GM19238 (cell line): Measurements from ENCODE around the gene ARID5A.
A peak's percentile ranks its signal among the peaks of the same experiment; 100 is the strongest.

Experiments
- DNase-seq: peaks from one replicate; pipeline ENCODE4 v3.0.0; 2011; ENCODE audit warnings: low spot score; ENCODE audit not compliant: insufficient read length

The ARID5A gene

GRCh38 chr2:96506016-96506906 is 30.3 kb upstream of the ARID5A start:
- no peak for DNase-seq

GRCh38 chr2:96506907-96507240 is 29.7 kb upstream of the ARID5A start:
- no peak for DNase-seq

- peak; percentile 81 for DNase-seq
Observed at GRCh38 chr2:96507957-96508520, 28.5 kb upstream of the ARID5A start.

GRCh38 chr2:96508521-96509113 is 27.9 kb upstream of the ARID5A start:
- DNase-seq: no peak

GRCh38 chr2:96509114-96509846 is 27.3 kb upstream of the ARID5A start:
- peak; percentile 63 for DNase-seq

- DNase-seq: no peak
Observed at GRCh38 chr2:96509847-96510230, 26.7 kb upstream of the ARID5A start.

- no peak for DNase-seq
Observed at GRCh38 chr2:96510931-96511595, 25.5 kb upstream of the ARID5A start.

- DNase-seq: no peak
Observed at GRCh38 chr2:96511851-96512250, 24.7 kb upstream of the ARID5A start.

- DNase-seq: no peak
Observed at GRCh38 chr2:96512341-96512740, 24.2 kb upstream of the ARID5A start.

- no peak for DNase-seq
Observed at GRCh38 chr2:96514521-96514920, 22.0 kb upstream of the ARID5A start.

- DNase-seq: no peak
Observed at GRCh38 chr2:96517079-96517478, 19.5 kb upstream of the ARID5A start.

GRCh38 chr2:96520231-96520630 is 16.3 kb upstream of the ARID5A start:
- DNase-seq: no peak

- no peak for DNase-seq
Observed at GRCh38 chr2:96520697-96521096, 15.9 kb upstream of the ARID5A start.

- DNase-seq: no peak
Observed at GRCh38 chr2:96521219-96521618, 15.3 kb upstream of the ARID5A start.

GRCh38 chr2:96522304-96523203 is 14.0 kb upstream of the ARID5A start:
- DNase-seq: no peak

GRCh38 chr2:96523659-96524481 is 12.7 kb upstream of the ARID5A start:
- DNase-seq: no peak

GRCh38 chr2:96524482-96525210 is 11.9 kb upstream of the ARID5A start:
- no peak for DNase-seq

GRCh38 chr2:96525211-96525507 is 11.4 kb upstream of the ARID5A start:
- no peak for DNase-seq

GRCh38 chr2:96526101-96526591 is 10.4 kb upstream of the ARID5A start:
- no peak for DNase-seq
